ENCODE data around the gene OR2F2.

OR2F2 gene

DNA sequence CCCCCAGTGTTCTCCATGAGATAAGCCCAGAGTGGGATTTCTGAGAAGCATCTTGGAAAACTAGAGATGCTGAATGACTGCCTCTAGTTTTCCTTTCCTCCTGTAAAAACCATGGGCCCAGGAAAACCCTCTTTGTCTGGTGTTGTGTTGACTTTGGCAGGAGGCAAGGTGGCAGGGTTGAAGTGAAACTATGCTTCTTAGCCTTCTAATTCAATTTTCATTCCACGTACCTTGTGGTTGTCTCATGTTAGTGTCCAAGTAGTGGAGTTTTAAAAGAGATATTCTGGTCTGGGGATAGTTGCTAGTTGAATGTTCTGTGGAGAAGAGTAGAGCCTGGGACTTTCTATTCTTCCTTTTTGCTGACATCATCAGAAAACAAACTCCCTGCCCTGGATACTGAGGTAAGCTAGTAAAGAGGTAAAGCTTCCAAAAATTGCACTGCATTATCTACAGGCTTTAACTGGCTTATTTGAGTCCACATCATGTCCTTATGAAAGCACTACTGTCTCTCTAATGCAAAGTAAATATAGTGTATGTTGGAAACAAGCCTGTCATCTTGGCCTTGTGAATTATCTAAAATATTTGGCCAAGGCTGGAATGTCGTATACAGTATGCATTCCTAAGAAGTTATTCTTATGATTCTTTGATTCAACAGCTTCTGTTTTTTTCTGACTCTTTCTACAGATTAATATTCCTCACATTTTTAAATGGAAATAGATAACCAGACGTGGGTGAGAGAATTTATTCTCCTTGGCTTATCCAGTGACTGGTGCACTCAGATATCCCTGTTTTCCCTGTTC is at the start of gene OR2F2:
Gene OR2F2, plus strand, starts transcription at position 708 of the 800 bp plus-strand sequence. Its CDS starts 0 bp downstream, at position 708.
- no peak within 1 kb of the TSS for H3K4me3 ChIP-seq (ENCODE audit: low read depth, low read length)
- no peak for TF ChIP-seq CTCF (IDR thresholded peaks at IDR 0.05; ENCODE audit: control insufficient read depth, extremely low read depth, insufficient read depth)
- no peak for DNase-seq (ENCODE audit: low read depth)

DNA sequence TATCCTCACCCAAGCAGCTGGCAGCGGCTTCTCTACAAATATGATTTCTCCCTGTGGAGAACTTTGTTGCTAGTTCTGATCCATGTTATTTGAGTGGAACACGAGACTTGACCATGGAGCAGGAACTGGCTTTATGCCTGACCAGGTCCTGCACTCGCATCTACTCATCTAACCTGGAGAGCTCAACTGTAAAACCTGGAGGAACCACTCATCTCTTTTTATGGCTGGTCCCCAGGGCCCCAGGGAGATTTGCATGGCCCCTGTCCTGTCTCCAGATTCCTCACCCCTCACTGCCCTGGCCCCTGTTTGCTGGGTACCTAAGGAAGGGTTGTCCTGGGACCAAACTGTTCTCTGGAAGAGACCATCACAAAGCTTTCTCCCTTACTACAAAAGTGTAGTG is 49.1 kb upstream of the OR2F2 start:
- no peak for DNase-seq (ENCODE audit: low read depth)
- no peak overlapping the region for H3K4me3 ChIP-seq (ENCODE audit: low read depth, low read length)
- no peak for TF ChIP-seq CTCF (IDR thresholded peaks at IDR 0.05; ENCODE audit: control insufficient read depth, extremely low read depth, insufficient read depth)

DNA sequence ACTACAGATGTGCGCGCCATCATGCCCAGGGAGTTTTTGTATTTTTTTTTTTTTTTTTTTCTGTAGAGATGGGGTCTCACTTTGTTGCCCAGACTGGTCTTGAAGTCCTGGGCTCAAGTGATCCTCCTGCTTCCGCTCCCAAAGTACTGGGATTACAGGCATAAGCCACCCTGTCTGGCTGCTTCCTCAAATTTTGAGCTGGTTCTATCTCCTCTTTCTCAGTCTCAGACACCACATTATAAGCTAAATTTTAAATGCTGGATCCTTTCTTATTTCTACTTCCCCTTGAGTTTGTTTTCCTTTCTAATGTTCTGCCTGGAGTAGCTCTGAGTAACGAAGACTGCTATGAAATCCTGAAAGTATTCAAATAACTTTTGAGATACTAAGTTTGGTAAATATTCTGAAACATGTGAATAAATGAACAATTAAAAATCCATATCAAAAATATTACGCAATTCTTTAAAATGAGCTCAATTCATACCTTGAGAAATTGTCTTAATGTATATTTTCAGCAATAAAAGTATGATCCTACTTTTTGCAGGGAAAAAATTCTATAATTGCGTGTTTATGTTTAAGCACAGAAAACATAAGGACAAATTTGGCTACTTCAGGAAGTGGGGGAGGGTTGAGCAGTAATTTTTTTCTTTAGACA is 48.1 kb upstream of the OR2F2 start:
- no peak for DNase-seq (ENCODE audit: low read depth)
- TF ChIP-seq CTCF (IDR thresholded peaks at IDR 0.05; ENCODE audit: control insufficient read depth, extremely low read depth, insufficient read depth): no peak
- no peak overlapping the region for H3K4me3 ChIP-seq (ENCODE audit: low read depth, low read length)

- no peak for TF ChIP-seq CTCF (IDR thresholded peaks at IDR 0.05; ENCODE audit: control insufficient read depth, extremely low read depth, insufficient read depth)
- DNase-seq (ENCODE audit: low read depth): no peak
These were observed 46.0 kb upstream of the OR2F2 start for GRCh38 chr7:143889068-143889467.

GRCh38 chr7:143890558-143890957 is 44.5 kb upstream of the OR2F2 start:
- no peak for DNase-seq (ENCODE audit: low read depth)
- H3K4me3 ChIP-seq (ENCODE audit: low read depth, low read length): no peak overlapping the region
- TF ChIP-seq CTCF (IDR thresholded peaks at IDR 0.05; ENCODE audit: control insufficient read depth, extremely low read depth, insufficient read depth): no peak

More at GRCh38 chr7:143889068-143889467, 46.0 kb upstream of the OR2F2 start:
- no peak overlapping the region for H3K4me3 ChIP-seq (ENCODE audit: low read depth, low read length)

DNA sequence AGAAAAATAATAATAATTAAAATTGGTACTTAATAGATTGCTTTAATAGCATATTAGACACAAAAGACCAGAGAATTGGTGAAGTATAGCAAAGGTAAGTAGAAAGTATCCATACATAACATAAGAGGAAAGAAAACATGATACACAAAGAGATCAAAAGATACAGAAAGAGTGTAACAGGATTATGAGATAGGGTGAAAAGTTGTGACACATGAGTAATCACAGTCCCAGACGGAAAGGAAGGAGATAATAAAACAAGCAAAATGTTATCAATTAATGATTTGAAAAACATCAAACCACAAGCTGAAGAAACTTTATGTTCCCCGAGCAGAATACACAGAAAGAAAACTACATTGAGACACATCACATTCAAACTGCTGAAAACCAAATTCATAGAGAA is 43.6 kb upstream of the OR2F2 start:
- no peak overlapping the region for H3K4me3 ChIP-seq (ENCODE audit: low read depth, low read length)
- no peak for TF ChIP-seq CTCF (IDR thresholded peaks at IDR 0.05; ENCODE audit: control insufficient read depth, extremely low read depth, insufficient read depth)
- no peak for DNase-seq (ENCODE audit: low read depth)

Measured in LNCaP clone FGC (cell line).